Heart left ventricle (tissue), 13 donors: ENCODE measurements around the gene SPINK4.

Source experiments
- POLR2A ChIP-seq, 2 donors: fragments of 450-650 bp; IDR thresholded peaks; one replicate each; pipeline ENCODE4 v1.6.1; 2017; ENCODE audit warnings: antibody characterized with exemption in 2 of 2, mild to moderate bottlenecking in 2 of 2, moderate library complexity in 2 of 2
- TF ChIP-seq, protein P1 (sequence below), 12 donors: fragments of 200-600 bp; sonication (generic) in 4 of 12; IDR thresholded peaks; one replicate each; pipeline versions ENCODE4 v1.5.0 to v1.8.0; 2018 to 2022; ENCODE audit warnings: antibody characterized with exemption in 12 of 12, mild to moderate bottlenecking in 5 of 12
- donor health status: ischemic (EF 13 %, LVEDD 7.1; RV severe dilation, severe dysfunction).
- donor health status: DM: no; HTN: yes; CAD: no.
- donor health status: DM: no; HTN: no; CAD: no.
- donor health status: ischemic (EF 25% LVEDD 6.9; RV normal size, moderate dysfunction).
- donor health status: ischemic (EF 25% LVEDD 5.7; RV mildly dilated, moderate dysfunction).
- donor health status: ischemic (EF 35%, LVEDD 5.7; RV mildly dilated, moderate dysfunction).
- donor health status: nonischemic (EF 11% LVEDD 7.7; RV severe dilation, severe dysfunction).
- donor health status: DM: yes; HTN: yes; CAD: no.
- donor health status: PGD.
- donor health status: ischemic (EF 29% LVEDD 5.4; RV normal size, mild dysfunction).
- donor health status: nonischemic (EF 23%, LVEDD 6.1; RV moderate dilation, normal function).

DNA sequence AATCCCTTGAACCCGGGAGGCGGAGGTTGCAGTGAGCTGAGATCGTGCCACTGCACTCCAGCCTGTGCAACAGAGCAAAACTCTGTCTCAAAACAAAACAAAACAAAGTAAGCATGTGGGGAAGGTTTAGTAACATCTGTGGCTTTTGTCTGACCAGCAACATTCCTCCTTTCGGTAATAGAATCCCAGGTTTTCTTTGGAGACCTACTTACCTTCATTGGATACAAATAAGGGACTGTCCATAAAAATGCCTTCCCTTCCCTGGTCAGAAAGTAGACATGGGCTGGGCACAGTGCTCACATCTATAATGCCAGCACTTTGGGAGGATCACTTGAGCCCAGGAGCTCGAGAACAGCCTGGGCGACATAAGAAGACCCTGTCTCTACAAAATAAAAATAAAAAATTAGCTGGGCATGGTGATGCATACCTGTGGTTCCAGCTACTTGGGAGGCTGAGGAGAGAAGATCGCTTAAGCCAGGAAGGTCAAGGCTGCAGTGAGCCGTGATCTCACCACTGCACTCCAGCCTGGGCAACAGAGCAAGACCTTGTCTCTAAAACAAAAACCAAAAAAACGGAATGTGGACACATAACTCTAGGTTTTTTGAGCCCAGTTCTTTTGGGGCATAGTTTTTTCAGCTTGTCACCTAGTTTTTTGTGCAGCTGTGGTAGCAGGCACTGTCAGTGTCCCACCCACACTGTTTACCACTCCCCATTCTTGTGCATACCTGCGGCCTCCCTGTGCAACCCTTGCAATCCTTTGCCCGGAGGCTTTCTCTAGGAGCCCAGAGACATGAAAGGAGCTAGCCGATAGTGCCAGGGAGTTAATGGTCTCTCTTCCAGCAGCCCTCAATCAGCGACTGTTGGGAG lies 9.0 kb upstream of the SPINK4 start:
- TF ChIP-seq, protein P1, sequence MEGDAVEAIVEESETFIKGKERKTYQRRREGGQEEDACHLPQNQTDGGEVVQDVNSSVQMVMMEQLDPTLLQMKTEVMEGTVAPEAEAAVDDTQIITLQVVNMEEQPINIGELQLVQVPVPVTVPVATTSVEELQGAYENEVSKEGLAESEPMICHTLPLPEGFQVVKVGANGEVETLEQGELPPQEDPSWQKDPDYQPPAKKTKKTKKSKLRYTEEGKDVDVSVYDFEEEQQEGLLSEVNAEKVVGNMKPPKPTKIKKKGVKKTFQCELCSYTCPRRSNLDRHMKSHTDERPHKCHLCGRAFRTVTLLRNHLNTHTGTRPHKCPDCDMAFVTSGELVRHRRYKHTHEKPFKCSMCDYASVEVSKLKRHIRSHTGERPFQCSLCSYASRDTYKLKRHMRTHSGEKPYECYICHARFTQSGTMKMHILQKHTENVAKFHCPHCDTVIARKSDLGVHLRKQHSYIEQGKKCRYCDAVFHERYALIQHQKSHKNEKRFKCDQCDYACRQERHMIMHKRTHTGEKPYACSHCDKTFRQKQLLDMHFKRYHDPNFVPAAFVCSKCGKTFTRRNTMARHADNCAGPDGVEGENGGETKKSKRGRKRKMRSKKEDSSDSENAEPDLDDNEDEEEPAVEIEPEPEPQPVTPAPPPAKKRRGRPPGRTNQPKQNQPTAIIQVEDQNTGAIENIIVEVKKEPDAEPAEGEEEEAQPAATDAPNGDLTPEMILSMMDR (IDR thresholded peaks at IDR 0.05) = no peak
- TF ChIP-seq POLR2A (IDR thresholded peaks at IDR 0.05) = no peak
